ENCODE measurements around the gene LRP1B.
"Not testable (repeated sequence)": the region's sequence is repeated elsewhere in the genome, so short reads cannot be mapped to it uniquely, and the experiment has no call there.

LRP1B gene

DNA sequence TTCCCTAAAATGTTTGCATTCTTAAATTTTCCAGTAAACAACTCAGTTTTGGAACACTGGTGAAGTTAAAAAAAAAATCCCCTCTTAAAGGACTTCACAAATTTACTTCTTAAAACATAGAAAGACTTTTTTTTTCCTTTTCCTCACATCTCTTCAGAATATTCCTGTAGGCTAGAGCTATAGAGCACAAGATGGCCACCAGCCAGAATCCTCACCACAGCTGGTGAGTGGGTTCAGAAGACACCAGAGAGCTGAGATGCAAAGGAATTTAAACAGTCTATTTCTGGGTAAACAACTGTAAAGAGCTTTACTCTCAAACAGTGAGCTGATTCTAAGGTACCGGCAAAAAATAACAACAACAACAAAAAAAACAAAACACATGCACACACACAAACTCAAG lies 252.8 kb downstream of the LRP1B start:
- no peak for DNase-seq (ENCODE audit: low spot score)

- no peak for DNase-seq (ENCODE audit: low spot score)
These were observed 258.7 kb downstream of the LRP1B start for GRCh38 chr2:141871913-141872634.

DNA sequence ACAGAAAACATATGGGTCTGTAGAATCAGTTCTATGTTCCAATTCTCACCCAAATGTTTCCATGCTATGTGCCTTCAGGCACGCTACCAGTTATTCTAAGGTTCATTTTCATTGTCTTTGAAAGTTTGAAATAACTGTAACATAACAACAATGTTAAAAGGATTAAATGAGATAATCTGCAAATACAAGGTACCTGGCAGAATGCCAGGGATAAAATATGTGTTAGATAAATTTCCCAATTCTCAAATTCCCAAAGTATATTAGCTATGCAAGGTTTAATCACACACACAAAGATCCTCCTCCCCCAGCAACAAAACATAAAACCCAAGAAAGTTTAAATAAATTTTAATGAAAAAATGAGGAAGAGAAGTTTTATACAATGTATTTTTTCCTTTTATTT lies 261.2 kb downstream of the LRP1B start:
- DNase-seq (ENCODE audit: low spot score): no peak

GRCh38 chr2:141863964-141864363 lies 266.9 kb downstream of the LRP1B start:
- no peak for DNase-seq (ENCODE audit: low spot score)

DNA sequence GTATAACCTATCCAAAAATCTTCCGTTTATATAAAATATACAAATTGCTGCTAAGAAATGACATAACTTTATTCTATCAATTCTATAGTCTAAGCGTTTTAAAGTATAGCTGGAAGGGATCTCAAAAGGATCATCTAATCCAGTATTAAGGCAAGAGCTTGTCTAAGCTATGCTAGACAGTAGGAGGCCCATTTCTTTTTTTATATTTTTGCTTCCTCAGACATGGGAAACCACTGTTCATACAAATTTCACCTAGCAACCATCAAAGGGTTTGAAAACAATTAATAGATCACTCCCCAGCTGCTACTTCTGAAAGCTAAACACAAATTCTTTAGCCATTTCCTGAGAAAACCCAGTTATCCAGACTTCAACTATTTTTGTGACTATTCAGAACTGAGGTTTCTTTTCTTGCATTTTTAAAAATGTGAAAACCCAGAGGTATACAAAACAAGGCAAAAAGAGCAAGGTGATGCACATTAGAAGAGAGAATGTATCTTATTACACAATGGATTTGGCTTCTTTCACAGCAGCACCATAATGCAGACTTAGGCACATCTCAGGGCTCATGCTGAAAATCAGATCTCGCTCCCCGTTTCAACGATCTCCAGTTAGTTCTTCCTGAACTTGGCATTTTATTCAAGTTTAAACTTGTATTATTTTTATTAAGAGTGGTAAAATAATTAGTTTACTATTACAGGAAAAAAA lies 274.4 kb downstream of the LRP1B start:
- no peak for DNase-seq (ENCODE audit: low spot score)

DNA sequence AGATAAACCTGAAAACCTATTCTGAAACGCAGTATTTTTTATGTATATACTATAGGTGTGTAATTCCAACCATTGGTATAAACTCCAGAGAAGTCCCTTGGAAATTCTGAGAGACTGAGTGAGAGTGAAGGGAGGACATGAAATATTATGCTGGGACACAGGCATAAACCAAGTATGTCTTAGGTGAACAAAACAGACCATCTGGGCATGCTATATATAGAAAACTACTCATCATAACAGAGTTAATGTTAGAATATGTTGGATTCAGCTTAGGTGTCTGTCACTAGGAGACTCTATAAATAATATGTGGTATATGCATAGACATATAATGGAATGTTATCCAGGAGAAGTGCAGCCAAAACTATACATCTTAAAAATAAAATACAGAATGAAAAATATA lies 282.6 kb downstream of the LRP1B start:
- no peak for DNase-seq (ENCODE audit: low spot score)

GRCh38 chr2:141844231-141844630 lies 286.6 kb downstream of the LRP1B start:
- no peak for DNase-seq (ENCODE audit: low spot score)

DNA sequence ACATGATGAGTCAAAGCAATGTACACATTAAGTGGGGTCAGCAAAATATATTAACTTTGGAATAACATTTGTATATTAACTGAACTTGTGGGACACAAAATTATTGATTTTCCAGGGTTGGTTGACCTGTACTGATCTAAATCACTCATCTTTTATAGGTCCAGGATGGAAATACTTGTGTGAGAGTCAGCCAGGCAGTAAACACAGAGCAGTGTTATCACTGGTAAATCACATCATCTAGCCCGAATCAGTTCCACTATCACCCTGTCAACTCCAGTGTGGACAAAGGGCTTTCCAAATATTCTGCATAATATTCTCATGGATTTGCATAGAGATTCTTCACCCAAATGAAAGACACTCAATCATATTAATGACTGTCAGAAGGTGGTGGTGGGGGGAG lies 295.7 kb downstream of the LRP1B start:
- DNase-seq (ENCODE audit: low spot score): no peak

GRCh38 chr2:141828761-141829160 lies 302.1 kb downstream of the LRP1B start:
- no peak for DNase-seq (ENCODE audit: low spot score)

GRCh38 chr2:141824790-141825189 lies 306.0 kb downstream of the LRP1B start:
- DNase-seq (ENCODE audit: low spot score): no peak

GRCh38 chr2:141820893-141821292 lies 309.9 kb downstream of the LRP1B start:
- no peak for DNase-seq (ENCODE audit: low spot score)

GRCh38 chr2:141815320-141815719 lies 315.5 kb downstream of the LRP1B start:
- not testable (repeated sequence) for DNase-seq (ENCODE audit: low spot score)

DNA sequence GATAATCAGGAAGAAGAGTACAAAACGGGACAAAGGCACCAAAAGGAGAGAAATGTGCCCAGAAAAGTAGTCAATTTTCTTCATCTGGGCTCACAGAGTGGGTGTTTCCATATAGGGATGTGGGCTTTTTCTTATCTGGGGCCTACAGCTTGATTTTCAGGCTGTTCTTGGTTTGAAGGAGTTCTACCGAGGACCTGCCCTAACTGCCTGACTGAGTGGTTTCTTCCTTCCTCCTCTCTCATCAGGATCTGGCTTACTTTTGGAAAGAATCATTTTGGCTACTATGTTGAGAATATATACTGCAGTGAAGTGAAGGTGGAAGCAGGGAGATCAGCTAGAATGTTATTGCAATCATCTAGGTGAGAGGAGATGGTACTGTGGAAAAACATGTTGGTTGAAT lies 316.7 kb downstream of the LRP1B start:
- DNase-seq (ENCODE audit: low spot score): no peak

DNA sequence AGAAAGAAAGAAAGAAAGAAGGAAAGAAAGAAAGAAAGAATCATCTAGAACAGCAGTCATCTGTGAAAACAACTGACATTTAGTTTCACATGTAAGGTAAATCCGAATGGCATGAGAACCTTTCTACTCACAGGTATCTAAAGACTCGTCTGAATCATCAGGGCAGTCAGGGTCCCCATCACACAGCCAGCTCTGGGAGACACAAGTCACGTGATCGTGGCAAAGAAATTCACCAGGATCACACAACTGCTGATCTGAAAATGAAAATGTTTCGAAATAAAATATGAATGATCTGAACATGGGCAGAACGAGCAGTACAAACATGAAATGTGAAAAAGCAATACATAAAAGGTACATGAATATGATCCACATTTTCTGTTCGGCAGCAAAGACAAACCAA lies 320.7 kb downstream of the LRP1B start:
- peak; percentile 12 for DNase-seq (ENCODE audit: low spot score)

GRCh38 chr2:141806090-141806489 lies 324.7 kb downstream of the LRP1B start:
- DNase-seq (ENCODE audit: low spot score): no peak

DNA sequence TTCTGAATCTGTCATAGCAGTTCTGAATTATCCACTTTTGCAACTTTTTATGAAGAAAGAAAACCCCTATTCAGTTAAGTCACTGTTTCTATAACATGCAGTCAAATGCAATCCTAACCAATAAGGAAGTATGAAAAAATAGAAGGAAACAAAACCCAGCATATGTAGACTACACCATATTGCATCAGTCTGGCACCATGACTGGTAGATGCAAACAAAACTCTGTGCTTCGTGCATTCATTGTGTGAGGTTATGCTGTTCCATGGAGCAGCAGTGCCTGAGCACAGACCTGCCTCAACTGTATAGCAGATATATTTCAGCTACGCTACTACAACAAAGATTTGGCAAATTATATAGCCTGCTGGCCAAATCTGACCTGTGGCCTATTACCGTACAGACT lies 325.5 kb downstream of the LRP1B start:
- DNase-seq (ENCODE audit: low spot score): no peak

DNA sequence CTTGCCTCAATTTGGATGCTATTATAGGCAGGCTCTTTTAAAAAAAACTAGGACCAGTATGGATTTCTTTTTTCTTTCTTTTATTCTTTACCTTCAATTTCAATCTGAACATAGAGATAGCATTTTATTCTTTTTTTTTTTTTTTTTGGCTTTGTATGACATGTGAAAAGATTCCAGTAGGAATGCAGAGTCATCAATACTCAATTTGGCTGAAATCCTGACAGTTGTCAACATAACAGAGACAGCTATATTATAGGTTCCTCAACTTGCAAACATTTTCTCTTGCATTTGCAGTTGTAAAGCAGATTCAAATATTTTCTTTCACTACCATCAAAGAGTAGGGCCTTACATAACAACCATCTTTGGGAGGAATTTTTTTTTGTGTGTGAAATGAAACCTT lies 334.4 kb downstream of the LRP1B start:
- DNase-seq (ENCODE audit: low spot score): no peak

- no peak for DNase-seq (ENCODE audit: low spot score)
These were observed 339.3 kb downstream of the LRP1B start for GRCh38 chr2:141791521-141791920.

DNA sequence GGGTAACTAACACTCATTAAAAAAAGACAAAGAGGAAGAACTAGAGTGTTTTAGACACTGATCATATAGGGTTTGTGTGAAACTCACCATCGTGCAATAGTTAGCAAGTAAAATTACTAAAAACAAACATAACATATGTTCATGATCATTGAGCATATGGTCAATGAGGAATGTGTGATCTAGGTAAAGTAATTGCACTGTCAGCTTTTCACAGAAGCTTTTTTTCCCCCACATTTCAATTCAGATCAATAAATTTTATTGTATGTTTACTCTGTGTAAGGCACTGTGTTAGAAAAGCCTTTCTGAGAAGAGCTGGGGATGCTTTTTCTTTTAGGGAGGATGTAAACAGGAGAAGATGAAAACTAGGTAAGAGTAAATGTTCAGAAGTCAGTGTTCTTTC lies 348.2 kb downstream of the LRP1B start:
- no peak for DNase-seq (ENCODE audit: low spot score)

- no peak for DNase-seq (ENCODE audit: low spot score)
These were observed 352.4 kb downstream of the LRP1B start for GRCh38 chr2:141778315-141778835.

DNA sequence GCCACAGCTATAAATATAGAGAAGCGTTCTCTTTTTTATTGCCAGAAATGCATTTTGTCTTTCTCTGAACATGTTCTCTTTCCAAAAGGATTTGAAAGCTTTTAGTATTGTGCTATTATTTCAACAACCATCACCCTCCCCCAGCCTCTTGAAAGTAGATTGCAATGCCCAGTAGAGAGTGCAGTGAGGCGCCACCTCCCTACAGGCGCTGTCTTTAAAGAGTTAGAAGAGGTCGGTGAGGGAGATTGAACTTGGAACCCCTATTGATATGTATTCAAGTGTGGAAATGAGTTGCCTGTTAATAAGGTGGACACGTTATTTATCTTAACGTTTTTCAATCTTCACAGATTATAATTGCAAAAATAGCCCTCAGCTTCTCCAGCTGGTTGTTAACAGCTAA lies 360.3 kb downstream of the LRP1B start:
- no peak for DNase-seq (ENCODE audit: low spot score)

DNA sequence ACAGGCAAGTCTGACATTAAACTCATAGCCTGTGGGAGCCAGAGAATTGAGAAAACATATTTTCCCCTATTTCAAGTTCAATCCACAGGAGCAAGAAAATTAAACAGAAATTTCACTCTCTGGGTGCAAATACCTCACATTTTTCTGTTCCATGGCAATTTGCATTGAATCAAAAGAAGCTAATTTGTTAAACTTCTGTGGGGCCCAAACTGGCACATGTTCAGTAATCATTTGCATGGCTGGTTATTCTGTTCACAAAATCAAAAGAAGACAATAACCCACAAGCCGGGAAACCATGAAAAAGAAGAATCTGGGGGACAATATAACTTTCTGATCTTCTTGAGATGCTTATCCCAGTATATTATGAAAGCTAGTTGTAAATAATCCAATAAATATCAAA lies 363.1 kb downstream of the LRP1B start:
- no peak for DNase-seq (ENCODE audit: low spot score)

DNA sequence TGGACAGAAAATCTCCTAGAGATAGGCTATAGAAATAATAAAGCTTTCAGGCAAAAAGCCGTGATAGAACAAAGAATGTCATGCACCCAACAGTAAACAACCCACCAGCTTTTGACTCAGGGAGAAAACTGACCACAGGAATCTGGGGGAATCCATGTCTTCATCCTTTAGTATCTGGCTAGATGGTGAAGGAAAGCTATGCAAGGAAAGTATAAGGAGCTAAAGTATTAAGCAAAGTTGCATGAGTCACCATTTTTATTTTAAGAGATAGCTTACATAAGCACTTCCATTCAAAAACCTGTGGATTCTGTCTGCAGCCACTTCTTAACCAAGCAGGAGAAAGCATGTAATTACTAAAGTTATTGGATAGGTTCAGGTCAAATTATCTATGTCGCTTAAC lies 363.8 kb downstream of the LRP1B start:
- no peak for DNase-seq (ENCODE audit: low spot score)

DNA sequence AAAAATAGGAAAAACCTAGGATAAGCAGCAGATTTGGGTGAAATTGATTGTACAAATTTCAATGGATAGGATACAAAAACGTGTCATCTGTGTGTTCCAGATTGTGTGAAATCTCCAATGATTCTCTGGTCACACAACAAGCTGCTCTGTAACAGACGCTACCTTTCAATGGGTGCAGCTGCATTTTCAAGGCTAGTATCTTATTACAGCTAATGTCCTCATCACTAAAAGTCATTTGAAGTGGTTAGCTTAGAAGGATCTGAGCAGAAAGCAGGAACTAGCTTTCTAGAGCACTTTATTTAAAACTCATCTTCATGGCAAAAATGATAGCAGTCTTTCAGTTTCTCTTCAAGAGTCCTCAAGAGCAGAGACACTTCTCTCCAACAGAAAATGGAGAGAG lies 364.6 kb downstream of the LRP1B start:
- no peak for DNase-seq (ENCODE audit: low spot score)

Measured in LoVo (cell line).